Breast epithelium (tissue), 3 donors: ENCODE results near the gene CYP8B1.

Source experiments
- CTCF ChIP-seq, 3 donors: fragments of 450-650 bp; IDR thresholded peaks; one replicate each; pipeline ENCODE4 v1.5.1; 2016 to 2017; ENCODE audit warnings: antibody characterized with exemption in 3 of 3, mild to moderate bottlenecking in 3 of 3, moderate library complexity in 3 of 3
- POLR2A ChIP-seq: fragments of 450-650 bp; IDR thresholded peaks from one replicate; pipeline ENCODE4 v1.6.1; 2016; ENCODE audit warnings: antibody characterized with exemption, mild to moderate bottlenecking, moderate library complexity

DNA sequence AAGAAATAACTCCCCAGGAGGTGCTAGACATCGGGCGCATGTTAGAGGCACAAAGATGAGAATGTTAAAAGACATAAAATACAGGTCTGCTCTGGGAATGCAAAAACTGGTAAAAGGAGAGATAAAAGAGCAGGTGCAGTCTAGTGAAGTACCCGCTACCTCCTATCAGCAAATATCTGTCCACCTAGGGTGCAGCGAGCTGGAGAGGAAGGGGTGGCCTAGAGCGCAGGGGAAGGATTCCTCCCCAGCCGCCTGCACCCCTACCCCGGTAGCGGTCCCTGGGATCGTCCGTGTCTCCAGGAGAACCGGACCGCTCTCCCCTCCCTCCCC is 30.0 kb upstream of the CYP8B1 start:
- no peak for TF ChIP-seq CTCF (IDR thresholded peaks at IDR 0.05)
- no peak for TF ChIP-seq POLR2A
